Effector CD8-positive, alpha-beta T cell (primary cell): Measurements from ENCODE around the gene SPIB.
"Not testable (repeated sequence)": the region's sequence is repeated elsewhere in the genome, so short reads cannot be mapped to it uniquely, and the experiment has no call there.

Experiments used
- DNase-seq: peaks from one replicate; lab custom pipeline; 2025; lab: John Stamatoyannopoulos, UW
- total RNA-seq, 4 experiments: gene quantifications; one replicate each; lab custom pipeline; 2026; lab: John Stamatoyannopoulos, UW

Gene SPIB
- total RNA-seq, result 0 to 0.49 (median 0.19) reads per million in 4 experiments

DNA sequence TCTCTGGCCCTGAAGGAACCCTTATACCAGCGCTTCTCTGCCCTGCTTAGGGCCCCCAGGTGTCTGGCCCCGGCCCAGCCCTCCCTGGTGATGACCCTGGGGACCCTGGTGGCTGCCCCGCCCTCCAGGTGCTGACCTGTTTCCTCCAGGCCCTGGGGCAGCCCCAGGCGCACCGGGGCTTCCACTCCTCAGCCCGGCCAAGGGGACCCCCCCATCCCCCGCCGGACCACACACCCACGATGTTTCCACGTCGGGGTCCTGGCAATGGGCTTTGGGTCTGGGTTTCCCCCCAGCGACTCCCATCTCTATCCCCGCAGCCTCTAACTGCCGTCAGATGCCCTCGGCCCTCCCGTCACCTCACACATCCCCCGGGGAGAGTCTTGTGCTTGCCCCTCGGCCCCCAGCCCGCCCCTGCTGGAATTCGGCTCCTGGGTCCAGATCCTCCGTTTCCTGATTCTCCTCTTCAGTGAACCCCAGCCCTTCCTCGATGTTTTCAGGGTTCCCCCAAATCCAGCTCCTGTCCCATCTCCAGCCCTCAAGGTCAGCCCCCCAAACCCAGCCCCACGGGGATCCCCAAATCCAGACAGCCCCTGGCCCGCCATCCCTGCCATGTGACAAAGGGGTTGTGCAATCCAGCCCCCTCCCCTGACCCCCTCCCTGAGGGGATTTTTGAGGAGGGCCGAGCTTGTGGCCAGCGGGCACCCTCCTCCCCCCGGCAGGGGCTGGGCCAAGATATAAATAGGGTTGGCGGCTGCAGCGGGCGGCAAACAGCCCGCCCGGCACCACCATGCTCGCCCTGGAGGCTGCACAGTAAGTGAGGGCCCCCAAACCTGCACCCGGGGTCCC, at the start of gene SPIB:
TSS of gene SPIB (plus strand) at position 763 of the 846 bp plus-strand sequence. CDS start at position 788, 25 bp downstream.
- DNase-seq, result no peak

DNA sequence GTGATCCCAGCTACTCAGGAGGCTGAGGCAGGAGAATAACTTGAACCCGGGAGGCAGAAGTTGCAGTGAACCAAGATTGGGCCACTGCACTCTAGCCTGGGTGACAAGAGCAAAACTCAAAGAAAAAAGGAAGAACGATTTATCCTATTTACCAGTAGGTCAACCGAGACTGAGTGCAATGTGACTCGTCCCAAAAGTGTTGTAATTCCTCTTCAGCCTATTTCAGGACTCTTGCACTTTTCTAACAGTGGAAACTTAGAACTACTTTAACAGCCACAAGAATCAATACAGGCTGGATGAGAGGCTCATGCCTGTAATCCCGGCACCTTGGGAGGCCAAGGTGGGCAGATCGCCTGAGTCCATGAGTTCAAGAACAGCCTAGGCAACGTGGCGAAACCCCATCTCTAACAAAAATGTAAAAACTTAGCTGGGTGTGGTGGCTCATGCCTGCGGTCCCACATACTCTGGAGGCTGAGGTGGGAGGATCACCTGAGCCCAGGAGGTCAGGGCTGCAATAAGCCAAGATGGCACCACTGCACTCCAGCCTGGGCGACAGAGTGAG, 46.7 kb upstream of the SPIB start:
- no peak for DNase-seq

DNA sequence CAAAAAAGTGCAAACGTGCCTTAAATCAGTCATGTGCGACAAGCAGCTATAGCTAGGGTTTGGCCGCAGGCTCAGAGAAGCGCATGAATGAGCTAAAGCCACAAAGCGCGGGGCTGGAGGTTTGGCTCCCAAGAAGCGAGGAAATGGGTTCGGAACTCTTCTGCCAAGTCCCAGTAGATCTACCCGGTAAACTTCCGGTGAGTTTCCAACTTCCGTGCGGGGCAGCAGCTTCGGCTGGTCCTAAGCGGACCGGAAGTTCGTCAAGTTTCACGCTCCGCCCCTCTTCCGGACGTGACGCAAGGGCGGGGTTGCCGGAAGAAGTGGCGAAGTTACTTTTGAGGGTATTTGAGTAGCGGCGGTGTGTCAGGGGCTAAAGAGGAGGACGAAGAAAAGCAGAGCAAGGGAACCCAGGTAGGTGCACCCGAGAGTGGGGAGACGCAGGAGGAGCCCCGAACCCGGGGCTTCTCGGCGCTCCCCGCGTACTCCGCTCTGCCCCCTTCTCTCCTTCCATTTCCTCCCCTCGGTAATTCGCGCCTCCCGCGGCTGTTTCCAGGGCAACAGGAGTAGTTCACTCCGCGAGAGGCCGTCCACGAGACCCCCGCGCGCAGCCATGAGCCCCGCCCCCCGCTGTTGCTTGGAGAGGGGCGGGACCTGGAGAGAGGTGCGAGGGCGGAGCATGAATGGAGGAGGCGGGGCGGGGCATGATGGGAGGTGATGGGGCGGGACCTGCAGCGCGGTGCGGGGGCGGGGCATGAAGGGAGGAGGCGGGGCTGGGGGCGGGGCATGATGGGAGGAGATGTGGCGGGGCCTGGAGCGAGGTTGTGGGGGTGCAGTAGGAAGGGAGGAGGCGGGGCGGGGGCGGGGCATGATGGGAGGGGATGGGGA, 42.3 kb upstream of the SPIB start, which contains the start of gene NR1H2:
TSS of gene NR1H2 (plus strand) at position 292 of the 885 bp plus-strand sequence. CDS start 1,149 bp downstream, outside the sequence.
- peak; percentile 92 for DNase-seq

DNA sequence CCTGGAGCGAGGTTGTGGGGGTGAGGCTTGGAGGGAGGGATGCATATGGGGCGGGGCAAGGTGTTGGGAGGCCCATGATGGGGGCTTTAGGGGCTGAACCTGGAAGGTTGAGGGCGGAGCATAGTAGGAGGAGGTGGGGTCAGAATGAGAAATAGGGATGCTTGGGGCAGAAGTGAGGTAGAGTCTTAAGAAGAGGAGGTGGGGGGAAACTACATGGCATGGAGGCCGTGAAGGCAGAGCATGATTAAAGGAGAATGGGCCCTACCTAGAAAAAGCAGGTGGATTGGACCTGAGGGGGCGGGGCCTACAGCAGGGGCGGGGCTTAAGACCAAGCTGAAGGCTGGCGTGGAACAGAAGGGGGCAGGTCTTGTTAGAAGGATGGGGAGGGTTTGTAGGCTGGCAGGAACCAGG, 41.7 kb upstream of the SPIB start:
- peak; percentile 59 for DNase-seq

DNA sequence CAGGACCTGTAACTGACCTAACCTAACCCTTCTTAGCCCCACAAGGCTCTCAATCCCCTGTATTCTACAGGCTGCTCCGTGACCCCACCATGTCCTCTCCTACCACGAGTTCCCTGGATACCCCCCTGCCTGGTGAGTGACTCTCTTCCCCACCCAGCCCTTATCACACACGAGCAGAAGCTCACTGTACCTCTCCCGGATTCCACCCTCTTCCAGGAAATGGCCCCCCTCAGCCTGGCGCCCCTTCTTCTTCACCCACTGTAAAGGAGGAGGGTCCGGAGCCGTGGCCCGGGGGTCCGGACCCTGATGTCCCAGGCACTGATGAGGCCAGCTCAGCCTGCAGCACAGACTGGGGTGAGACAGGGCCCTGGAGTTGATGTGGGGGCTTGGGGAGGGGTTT, 41.2 kb upstream of the SPIB start:
- no peak for DNase-seq

DNA sequence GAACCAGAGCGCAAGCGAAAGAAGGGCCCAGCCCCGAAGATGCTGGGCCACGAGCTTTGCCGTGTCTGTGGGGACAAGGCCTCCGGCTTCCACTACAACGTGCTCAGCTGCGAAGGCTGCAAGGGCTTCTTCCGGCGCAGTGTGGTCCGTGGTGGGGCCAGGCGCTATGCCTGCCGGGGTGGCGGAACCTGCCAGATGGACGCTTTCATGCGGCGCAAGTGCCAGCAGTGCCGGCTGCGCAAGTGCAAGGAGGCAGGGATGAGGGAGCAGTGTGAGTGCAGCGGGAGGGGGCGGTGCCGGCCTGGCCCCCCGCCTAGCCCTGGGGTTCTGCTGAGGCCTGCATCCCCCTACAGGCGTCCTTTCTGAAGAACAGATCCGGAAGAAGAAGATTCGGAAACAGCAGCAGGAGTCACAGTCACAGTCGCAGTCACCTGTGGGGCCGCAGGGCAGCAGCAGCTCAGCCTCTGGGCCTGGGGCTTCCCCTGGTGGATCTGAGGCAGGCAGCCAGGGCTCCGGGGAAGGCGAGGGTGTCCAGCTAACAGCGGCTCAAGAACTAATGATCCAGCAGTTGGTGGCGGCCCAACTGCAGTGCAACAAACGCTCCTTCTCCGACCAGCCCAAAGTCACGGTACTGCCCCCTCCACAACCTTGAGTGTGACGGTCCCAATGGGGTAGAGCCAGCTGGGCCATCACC, 40.4 kb upstream of the SPIB start:
- no peak for DNase-seq

DNA sequence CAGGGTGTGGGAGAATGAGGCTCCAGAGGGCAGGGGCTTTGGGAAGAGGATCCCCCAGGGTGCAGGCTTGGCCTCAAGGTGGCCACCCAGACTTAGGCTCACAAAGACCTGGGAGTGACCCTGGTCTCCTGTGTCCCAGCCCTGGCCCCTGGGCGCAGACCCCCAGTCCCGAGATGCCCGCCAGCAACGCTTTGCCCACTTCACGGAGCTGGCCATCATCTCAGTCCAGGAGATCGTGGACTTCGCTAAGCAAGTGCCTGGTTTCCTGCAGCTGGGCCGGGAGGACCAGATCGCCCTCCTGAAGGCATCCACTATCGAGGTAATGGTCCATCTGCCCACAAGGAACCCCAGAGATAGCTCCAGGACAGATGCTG, 39.9 kb upstream of the SPIB start:
- DNase-seq, result no peak

DNA sequence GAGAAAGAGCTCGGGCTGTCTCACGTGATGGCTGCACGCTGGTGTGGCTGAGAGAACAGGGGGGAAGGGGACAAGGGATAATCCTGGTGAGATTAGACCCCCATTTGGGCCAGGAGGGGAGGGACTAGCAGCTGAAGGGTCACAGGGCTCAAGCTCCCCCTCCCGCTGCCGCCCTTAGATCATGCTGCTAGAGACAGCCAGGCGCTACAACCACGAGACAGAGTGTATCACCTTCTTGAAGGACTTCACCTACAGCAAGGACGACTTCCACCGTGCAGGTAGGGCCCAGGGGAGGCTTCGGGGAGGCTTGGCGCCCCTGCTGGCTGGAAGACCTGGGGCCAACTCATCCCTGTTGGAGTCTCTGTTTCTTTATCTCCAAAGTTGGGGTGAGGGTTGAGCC, 39.1 kb upstream of the SPIB start:
- no peak for DNase-seq

DNA sequence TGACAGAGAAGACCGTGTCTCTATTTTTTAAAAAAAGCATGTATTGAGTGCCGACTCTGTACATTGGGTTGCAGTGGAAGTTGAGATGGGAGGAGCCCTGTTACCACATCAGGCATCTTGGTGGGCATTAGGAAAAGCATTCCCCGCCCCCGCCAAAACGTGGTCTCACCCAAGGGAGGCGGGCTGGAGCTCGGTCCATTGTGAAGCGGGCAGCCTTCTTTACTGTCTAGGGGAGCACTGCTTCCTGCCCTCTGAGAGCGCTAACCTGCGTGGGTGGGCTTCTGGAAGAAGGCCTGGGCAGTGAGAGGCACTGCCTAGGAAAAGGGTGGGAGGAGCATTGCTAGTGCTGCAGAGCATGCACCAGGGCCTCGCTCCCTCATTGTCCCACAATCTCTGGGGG, 38.6 kb upstream of the SPIB start:
- no peak for DNase-seq

DNA sequence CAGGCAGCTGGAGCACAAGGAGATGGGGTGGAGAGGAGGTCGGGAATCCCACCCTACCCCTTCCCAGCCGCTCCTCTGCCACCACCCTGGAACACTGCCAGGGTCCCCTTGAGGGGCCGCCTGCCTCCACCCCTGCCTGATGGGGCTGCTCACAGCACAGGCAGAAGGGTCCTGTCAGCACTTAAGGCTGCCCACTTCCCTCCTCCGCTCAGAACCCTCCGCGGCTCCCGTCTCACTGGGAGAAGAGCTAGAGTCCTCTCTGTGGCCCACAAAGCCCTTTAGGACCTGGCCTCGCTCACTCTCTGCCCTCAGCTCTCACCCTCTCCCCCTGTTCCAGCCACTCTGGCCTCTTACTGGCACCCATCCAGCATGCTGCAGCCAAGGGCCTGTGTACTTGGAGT, 38.0 kb upstream of the SPIB start:
- DNase-seq, result no peak

DNA sequence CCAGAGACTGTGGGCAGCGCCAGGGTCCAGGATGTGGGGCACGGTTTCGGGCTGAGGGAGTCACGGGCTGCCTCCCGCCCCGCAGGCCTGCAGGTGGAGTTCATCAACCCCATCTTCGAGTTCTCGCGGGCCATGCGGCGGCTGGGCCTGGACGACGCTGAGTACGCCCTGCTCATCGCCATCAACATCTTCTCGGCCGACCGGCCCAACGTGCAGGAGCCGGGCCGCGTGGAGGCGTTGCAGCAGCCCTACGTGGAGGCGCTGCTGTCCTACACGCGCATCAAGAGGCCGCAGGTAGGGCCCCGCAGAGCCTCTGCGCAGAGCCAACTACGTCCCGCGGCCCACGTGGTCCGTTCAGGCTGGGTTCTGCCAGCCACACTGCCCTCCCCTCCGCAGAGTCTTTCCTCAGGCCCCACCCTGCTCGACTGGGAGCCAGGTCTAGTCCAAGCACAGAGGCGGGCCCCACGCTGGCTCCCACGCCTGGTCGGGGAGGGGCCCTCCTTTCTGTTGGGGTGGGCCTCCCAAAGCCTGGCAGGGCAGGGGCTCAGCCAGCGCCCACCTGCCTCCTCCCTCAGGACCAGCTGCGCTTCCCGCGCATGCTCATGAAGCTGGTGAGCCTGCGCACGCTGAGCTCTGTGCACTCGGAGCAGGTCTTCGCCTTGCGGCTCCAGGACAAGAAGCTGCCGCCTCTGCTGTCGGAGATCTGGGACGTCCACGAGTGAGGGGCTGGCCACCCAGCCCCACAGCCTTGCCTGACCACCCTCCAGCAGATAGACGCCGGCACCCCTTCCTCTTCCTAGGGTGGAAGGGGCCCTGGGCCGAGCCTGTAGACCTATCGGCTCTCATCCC, 36.6 kb upstream of the SPIB start:
- DNase-seq, result no peak

DNA sequence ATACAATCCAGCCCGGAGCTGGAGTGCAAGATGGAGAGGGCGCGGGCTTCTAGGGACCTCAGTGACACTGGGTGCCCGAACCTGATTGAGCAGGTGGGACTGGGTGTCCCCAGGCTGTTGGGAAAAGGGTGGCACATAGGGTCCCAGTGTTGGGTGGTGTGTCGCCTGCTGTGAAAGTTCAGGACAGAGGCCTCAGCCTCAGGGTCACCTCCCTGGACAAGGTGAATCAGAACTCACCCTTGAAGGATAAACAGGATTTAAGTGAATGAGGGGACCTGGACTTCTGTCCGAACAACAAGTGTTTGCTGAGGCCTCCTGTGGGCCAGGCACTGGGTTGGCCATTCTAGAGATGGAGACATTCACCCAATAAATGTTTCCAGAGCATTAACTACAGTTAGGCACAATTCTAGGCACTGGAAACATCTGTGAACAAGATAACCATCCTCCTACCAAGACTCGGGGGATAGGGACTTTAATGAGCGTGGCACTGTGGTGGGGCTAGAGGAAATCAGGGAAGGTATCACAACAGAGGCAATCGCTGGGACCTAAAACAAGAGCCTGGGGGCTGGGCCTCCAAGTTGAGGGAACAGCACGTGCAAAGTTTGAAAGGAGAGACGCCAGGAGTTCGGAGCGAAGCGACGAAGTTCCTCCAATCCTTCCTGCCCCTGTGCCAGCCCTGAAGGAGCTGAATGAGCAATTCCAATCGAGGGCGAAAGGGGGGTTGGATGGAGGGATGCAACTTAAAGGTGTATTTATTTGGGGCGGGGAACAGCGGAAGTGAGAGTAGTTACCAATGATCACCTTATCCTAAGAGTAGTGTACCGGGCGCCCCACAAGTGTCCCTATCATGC, 35.5 kb upstream of the SPIB start:
- DNase-seq, result no peak

DNA sequence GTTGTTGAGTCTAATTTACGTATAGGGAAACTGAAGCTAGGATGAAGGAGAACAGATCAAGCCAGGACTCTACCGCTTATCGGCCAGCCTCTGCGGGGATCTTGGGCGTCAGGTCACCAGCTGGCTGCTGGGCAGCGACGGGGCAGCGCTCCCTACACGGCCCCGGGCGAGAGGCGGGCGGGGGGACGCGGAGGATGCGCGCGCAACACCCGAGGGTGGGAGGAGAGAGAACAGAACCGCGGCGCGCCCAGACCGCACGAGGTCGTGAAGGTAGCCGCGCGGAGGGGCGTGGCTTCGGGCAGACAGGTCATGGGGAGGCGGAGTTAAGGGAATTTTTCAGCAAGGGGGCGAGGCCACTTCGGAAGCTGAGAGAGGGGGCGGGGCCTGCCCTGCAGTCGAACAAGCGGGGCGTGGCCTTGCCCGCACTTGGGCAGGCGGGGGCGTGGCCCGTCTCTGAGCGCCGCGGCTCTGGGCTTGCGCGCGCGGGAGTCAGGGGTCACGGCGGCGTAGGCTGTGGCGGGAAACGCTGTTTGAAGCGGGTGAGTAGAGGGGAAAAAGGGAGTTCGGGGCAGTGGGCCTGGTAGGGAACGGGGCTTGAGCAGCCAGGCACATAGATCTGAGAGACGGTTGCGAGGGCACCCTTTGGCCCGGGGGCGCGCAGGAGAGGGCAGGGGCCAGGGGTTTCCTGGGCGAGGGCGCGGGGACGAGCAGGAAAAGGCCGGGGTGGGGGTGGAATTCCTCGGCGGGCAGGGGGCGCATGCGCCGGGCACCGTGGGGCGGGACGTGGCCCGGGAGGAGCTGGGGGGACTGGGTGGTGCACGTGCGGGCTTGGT, 34.7 kb upstream of the SPIB start, which contains the start of gene POLD1:
TSS of gene POLD1 (plus strand) at position 496 of the 833 bp plus-strand sequence. CDS start 14,505 bp downstream, outside the sequence.
- DNase-seq, result peak; percentile 98

DNA sequence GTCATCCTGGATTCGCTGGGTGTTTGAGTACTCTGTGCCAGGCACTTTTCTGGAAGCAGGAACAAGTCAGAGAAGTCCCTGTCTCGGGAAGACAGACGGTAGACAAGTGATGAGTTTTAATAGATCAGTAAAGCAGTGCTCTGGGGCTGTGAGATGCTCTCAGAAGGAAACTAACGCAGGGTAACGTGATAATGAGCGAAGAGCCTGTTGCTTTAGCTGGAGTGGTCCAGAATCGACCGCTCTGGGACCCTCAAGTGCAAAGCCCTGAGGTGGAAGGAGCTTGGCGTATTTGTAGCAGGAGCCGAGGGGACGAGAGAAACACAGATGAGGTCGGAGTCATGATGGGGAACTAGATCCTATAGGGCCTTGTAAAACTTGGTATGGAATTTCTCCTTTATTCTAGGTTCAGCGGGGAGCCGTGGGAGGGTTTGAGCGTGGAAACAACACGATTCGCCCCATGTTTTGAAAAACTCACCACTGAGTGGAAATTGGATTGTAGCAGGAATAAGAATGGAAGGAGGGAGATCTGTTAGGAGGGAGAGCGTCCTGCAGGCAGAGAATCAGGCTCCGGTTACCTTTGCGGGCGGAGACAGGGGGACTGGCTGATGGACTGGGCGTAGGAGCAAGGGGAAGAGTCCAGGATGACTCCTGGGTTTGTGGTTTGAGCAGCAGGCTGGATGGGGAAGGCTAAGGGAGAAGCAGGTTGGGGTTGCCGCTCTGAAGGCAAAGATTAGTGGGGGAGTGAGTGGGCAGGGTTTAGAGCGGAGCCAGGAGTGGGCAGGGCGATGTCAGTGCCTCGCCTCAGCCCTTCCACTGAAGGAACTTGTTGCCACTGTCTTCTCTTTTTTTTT, 33.8 kb upstream of the SPIB start:
- no peak for DNase-seq

DNA sequence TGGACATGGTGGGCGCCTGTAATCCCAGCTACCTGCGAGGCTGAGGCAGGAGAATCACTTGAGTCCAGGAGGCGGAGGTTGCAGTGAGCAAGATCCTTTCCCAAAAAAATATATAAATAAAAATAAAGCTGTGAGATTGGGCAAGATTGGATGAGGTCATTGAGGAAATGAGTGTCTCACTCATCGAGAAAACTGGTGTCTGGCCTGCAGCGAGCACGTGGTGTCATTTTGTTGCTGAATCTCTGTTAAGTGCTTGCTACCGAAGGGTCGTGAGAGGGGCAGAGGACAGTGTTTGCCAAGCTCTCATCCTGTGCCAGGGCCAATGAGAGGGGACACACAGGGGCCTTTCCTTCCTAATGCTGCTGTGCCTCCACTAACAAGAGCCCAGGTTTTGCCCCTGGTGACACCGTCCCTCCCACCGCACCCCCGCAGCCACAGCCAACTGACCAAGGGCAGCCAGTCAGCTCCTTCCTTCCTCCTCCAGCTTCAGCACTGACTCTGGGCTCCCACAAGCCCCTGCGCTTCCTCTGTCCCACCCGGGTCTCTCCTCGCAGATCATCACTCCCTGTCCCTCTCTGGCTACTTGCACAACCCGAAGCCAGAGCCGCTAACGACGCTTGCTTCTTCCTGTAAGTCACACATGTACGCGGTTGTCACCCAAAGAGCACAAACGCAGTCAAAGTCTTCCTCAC, 31.4 kb upstream of the SPIB start:
- no peak for DNase-seq

DNA sequence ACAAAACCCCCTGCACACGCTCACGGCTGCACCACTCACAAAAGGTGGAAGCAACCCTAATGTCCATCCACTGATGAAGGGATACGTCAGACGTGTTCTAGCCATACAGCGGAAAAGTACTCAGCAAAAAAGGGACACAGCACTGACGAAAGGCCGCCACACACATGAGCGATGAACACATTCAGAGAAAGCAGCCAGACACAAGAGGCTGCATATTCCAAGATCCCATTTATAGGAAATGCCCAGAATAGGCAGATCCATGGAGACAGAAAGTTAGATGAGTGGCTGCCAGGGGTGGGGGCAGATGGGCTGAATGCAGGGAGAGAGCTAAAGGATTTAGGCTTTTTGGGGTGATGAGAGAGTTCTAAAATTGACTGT, 30.9 kb upstream of the SPIB start:
- DNase-seq, result no peak

DNA sequence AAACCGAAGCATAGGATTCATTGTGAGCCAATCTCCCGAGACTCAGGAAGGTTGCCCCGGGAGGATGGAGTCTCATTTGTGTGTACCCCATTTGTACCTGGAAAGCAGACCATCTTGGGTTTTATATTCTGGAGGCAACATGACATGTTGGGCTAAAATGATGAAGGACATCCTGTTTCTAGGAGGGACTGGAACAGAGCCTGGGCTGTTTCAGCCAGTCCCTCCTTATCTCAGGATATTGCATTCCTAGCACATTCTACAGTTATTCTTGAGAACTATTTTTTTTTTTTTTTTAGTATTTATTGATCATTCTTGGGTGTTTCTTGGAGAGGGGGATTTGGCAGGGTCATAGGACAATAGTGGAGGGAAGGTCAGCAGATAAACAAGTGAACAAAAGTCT, 28.4 kb upstream of the SPIB start:
- not testable (repeated sequence) for DNase-seq
